Left ventricle myocardium inferior (tissue), 1 donor: ENCODE measurements around the gene KLHL33. TPM values are rescaled to one million over a fixed set of nuclear protein-coding genes. Genes with fewer than 3 reads are reported as not detected.

Experiments used
- DNase-seq: peaks from one replicate; pipeline ENCODE4 v3.0.0-alpha.2; 2020
- H3K27ac ChIP-seq: fragments of 200-600 bp; replicated peaks from 2 replicates; pipeline ENCODE4 v1.8.0; 2021
- H3K27me3 ChIP-seq: fragments of 200-600 bp; 2 replicates; pipeline ENCODE4 v1.8.0; 2021; ENCODE audit warnings: low read depth
- H3K36me3 ChIP-seq: fragments of 200-600 bp; 2 replicates; pipeline ENCODE4 v1.8.0; 2021
- H3K4me1 ChIP-seq: fragments of 200-600 bp; 2 replicates; pipeline ENCODE4 v1.8.0; 2021
- H3K4me3 ChIP-seq: fragments of 200-600 bp; 2 replicates; pipeline ENCODE4 v1.8.0; 2021; ENCODE audit warnings: mild to moderate bottlenecking, moderate library complexity
- H3K9me3 ChIP-seq: fragments of 200-600 bp; replicated peaks from 2 replicates; pipeline ENCODE4 v1.8.0; 2021
- intact Hi-C: fragments of 100-400 bp; cut with micrococcal nuclease; formaldehyde crosslinking; loops from one replicate; pipeline ENCODE4 v1.11.0; 2022
- total RNA-seq: library from RNA; stranded (reverse); fragmentation: NEBNext Ultra II Directional; extraction: Animal tissue kit (Norgen Biotek cat#: 25700); gene quantifications from one replicate; pipeline ENCODE4 v1.2.1, GENCODE V29; 2021
- TF ChIP-seq, protein P1 (sequence below): fragments of 200-600 bp; IDR thresholded peaks from 2 replicates; pipeline ENCODE4 v1.8.0; 2021; ENCODE audit warnings: antibody characterized with exemption, mild to moderate bottlenecking, borderline replicate concordance
- donor health status: DM: no; HTN: yes; CAD: no; lungs with severe emphysema.

KLHL33 gene
- total RNA-seq, 1 donor from 2014 or later, result 0.33 TPM

DNA sequence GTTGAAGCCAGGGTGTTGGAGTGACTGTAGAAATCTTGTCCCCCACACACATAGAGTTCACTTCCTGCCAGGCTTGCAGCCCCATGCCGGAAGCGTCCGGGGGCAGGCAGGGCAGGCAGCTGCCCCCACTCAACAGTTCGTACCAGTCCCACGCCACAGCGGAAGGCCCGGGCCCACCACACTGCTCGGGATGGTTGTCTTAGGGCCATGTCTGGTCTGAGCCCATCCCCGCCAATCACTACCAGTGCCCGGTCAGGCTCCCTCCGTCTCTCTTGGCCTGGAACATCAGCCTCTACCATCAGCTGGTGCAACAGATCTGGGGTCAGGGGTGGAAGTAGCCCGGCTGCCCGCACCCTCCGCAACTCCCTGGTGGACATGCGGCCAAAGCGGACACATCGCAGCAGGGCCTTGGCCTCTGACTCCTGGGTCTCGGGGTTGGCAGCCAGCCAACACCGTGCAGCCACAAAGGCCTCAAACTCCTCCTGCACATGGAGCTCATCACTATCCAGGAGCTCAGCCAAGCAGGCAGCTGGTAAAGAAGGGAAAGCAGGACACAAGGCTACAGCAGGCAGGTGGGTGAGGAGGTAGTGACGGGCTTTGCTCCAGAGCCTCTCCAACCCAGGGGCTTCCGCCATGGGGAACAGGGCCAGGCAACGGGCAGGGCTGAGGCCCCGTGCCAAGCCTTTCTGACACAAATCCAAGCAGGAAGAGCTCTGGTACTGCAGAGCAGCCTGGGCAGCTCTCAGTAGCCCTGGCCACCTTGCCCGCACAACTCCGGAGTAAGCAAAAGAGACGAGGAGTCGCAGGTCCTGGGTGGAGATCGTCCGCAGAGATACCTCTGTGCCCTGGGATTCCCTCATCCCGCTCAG is 5.9 kb downstream of the KLHL33 start:
- TF ChIP-seq, protein P1, sequence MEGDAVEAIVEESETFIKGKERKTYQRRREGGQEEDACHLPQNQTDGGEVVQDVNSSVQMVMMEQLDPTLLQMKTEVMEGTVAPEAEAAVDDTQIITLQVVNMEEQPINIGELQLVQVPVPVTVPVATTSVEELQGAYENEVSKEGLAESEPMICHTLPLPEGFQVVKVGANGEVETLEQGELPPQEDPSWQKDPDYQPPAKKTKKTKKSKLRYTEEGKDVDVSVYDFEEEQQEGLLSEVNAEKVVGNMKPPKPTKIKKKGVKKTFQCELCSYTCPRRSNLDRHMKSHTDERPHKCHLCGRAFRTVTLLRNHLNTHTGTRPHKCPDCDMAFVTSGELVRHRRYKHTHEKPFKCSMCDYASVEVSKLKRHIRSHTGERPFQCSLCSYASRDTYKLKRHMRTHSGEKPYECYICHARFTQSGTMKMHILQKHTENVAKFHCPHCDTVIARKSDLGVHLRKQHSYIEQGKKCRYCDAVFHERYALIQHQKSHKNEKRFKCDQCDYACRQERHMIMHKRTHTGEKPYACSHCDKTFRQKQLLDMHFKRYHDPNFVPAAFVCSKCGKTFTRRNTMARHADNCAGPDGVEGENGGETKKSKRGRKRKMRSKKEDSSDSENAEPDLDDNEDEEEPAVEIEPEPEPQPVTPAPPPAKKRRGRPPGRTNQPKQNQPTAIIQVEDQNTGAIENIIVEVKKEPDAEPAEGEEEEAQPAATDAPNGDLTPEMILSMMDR, result no peak
- no peaks in the 10 kb centered on the region for H3K9me3 ChIP-seq
- no peak overlapping the region for H3K4me3 ChIP-seq
- intact Hi-C loops, result no loop called here
- no peak overlapping the region for H3K27ac ChIP-seq
- DNase-seq, result peak; percentile 39
- H3K27me3 ChIP-seq, result peaks cover 6% of the 10 kb centered on the region
- no peaks in the 10 kb centered on the region for H3K36me3 ChIP-seq
- peaks cover 19% of the 10 kb centered on the region for H3K4me1 ChIP-seq

DNA sequence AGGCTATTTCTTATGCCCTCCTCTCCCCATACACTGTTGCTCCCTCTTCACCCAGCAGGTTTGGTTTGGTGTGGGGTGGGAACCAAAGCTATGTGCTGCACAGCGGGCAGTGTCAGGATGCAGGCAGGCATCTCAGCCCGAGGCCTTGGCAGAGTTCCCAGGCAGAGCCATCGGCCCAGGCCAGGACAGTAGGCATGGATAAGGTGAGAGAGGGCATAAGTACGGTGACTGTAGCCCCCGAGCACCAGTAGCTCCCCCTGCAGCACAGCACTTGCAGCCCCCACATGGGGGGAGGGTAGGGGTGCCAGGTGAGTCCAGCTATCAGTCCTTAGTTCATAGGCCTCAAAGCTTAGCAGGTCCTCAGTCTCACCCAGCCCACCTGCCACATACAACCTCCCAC is 7.2 kb downstream of the KLHL33 start:
- intact Hi-C loops, result no loop called here
- no peak overlapping the region for H3K27ac ChIP-seq
- DNase-seq, result no peak
- peaks cover 8% of the 10 kb centered on the region for H3K4me1 ChIP-seq
- no peaks in the 10 kb centered on the region for H3K36me3 ChIP-seq
- no peaks in the 10 kb centered on the region for H3K9me3 ChIP-seq
- H3K27me3 ChIP-seq, result no peaks in the 10 kb centered on the region
- no peak overlapping the region for H3K4me3 ChIP-seq
- TF ChIP-seq, protein P1, result no peak

DNA sequence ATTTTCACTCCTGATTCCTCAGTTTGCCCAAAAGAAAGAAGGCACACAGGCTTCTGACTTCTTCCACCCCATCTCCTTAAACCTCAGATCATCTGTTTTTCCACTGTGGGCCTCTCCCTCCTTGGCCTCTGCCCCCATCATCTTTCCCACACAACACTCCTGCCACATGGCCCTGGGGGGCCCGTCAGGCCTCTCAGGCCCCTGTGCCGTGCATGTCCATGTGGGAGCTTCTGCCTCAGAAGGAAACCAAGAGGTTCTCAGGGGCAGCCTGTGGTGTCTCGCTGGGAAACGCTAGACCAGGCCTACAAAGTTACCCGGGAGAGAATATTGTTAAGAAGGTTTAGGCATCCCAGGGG is 8.0 kb downstream of the KLHL33 start:
- TF ChIP-seq, protein P1, result no peak
- Histone ChIP-seq H3K27me3 (no peaks in the 10 kb centered on the region), H3K9me3 (no peaks in the 10 kb centered on the region), H3K36me3 (no peaks in the 10 kb centered on the region), H3K27ac (no peak overlapping the region), H3K4me1 (peaks cover 8% of the 10 kb centered on the region), H3K4me3 (no peak overlapping the region)
- no peak for DNase-seq
- intact Hi-C loops, result no loop called here

DNA sequence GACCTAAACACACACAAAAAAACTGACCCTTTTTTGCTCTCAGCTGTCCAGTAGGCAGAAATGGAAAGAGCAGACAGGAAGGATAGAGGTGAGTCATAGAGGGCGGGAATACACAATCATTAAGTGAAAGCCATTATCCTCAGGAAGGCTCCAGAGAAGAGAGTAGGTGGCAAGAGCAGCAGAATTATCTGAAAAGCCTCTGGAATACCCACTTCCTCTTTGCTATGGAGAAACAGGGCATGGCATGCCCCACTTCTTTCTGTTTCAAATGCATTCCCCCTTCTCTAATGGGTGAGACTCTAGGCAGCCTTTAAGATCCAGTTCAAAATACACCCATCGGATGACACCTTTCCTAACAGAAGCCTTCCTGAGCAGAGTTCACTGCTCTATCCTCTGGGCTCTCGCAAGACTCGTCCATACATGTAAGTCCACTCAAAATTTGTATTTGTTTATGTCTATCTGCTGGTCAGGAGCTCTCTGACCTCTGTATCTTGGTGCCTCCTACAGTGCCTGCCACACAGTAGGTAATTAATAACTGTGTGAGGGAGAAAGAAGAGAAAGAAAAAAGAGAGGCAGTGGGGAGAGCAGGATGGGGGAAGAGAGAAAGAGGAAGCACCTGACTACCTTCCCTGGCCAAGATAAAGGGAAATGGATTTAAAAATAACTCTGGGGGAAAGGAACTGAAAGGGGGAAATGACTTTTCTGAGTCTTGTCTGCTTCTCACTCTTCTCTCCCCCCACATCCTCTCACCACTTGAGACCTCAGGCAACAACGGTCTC is 8.5 kb downstream of the KLHL33 start:
- Histone ChIP-seq H3K9me3 (no peaks in the 10 kb centered on the region), H3K27ac (peak overlapping the region; percentile 31), H3K36me3 (no peaks in the 10 kb centered on the region), H3K4me3 (no peak overlapping the region), H3K4me1 (peaks cover 8% of the 10 kb centered on the region), H3K27me3 (no peaks in the 10 kb centered on the region)
- no peak for DNase-seq
- TF ChIP-seq, protein P1, result no peak
- intact Hi-C loops, result no loop called here

DNA sequence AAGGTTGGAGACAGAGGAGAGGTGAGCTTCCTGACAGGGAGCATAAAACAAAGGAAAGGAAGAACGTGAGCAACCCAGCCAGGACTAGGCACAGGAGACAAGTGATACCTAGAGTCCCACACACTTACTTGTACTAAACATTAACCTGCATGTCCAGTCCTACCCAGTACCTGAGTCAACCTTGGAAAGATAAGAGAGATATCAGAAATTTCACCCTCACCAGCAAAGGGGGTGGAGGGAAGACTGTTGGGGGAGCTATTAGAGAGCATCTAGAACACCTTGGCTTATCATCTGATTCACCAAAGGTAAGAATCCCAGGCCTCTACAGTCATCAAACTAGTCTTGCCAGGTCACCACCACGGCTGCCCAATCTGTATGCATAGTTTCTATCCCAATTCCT is 11.1 kb downstream of the KLHL33 start:
- Histone ChIP-seq H3K4me1 (no peaks in the 10 kb centered on the region), H3K4me3 (no peak overlapping the region), H3K9me3 (no peaks in the 10 kb centered on the region), H3K27me3 (no peaks in the 10 kb centered on the region), H3K27ac (no peak overlapping the region), H3K36me3 (no peaks in the 10 kb centered on the region)
- DNase-seq, result no peak
- intact Hi-C loops, result no loop called here
- TF ChIP-seq, protein P1, result no peak
